HepG2 (cell line): ENCODE measurements around the gene PRELP. TPM values are rescaled to one million over a fixed set of nuclear protein-coding genes. Genes with fewer than 3 reads are reported as not detected.

ENCODE experiments used
- ATAC-seq: fragments of 200-7000 bp; cut with Tn5 transposase; 3 replicates; pipeline ENCODE4 v1.9.1; 2020; ENCODE audit warnings: mild to moderate bottlenecking, moderate library complexity
- BruUV-seq: library from RNA; stranded (reverse); fragments of 400-500 nt; replicated peaks from 2 replicates; lab custom pipeline; 2021; lab: Mats Ljungman, UMichigan
- CTCF ChIA-PET: fragments of 300-600 bp; formaldehyde crosslinking; extraction: SDS; loops from one replicate; lab custom pipeline; 2021; ENCODE audit warnings: low total read pairs, inconsistent platforms, low intra/inter-chr PET ratio; lab: Yijun Ruan, JAX
- POLR2A ChIA-PET: fragments of 350-600 bp; sonication (Branson Sonifier 250); formaldehyde crosslinking; loops from one replicate; lab custom pipeline; 2020; ENCODE audit warnings: antibody characterized with exemption, inconsistent platforms; lab: Yijun Ruan, JAX
- DNase-seq: peaks from one replicate; pipeline ENCODE4 v3.0.0-alpha.2; 2015; ENCODE audit warnings: low spot score
- FAIRE-seq: peaks from 3 replicates; lab custom pipeline; 2011; peaks lifted over from hg19 to GRCh38; lab: Jason Lieb, UNC
- H2AFZ ChIP-seq: one replicate; pipeline ENCODE4 v1.6.1; 2011; ENCODE audit warnings: low read length, inconsistent platforms
- H3K27ac ChIP-seq: fragments of 300-600 bp; 3 replicates; pipeline ENCODE4 v1.8.0; 2011; ENCODE audit warnings: mixed run types, mild to moderate bottlenecking, mixed read lengths, low read length, inconsistent platforms; ENCODE audit not compliant: insufficient read depth; ENCODE audit errors: extremely low read length
- H3K27me3 ChIP-seq, 2 experiments: fragments of 200-600 bp in 1 of 2; 2 replicates in 1 of 2; 3 replicates in 1 of 2; pipeline versions ENCODE4 v1.6.0 to v1.8.0; 2011; ENCODE audit warnings: low read length in 2 of 2, mild to moderate bottlenecking in 2 of 2, moderate library complexity in 2 of 2, inconsistent platforms in 1 of 2; ENCODE audit not compliant: insufficient read depth in 2 of 2, control insufficient read depth in 1 of 2
- H3K36me3 ChIP-seq, 2 experiments: fragments of 200-600 bp in 1 of 2; replicated peaks in 1 of 2; 2 replicates in 1 of 2; 3 replicates in 1 of 2; pipeline versions ENCODE4 v1.5.1 to v1.8.0; 2011; ENCODE audit warnings: low read length in 2 of 2, inconsistent platforms in 1 of 2; ENCODE audit not compliant: insufficient read depth in 2 of 2, control insufficient read depth in 1 of 2
- H3K4me1 ChIP-seq: 2 replicates; pipeline ENCODE4 v1.5.1; 2012; ENCODE audit warnings: low read length, inconsistent platforms; ENCODE audit not compliant: insufficient read depth
- H3K4me2 ChIP-seq: 2 replicates; pipeline ENCODE4 v1.6.0; 2011; ENCODE audit warnings: low read depth, low read length, inconsistent platforms
- H3K4me3 ChIP-seq, 3 experiments: fragments of 200-600 bp in 1 of 3; sonication (generic), shearing (Covaris generic) in 1 of 3; replicated peaks in 1 of 3; 2 replicates each; pipeline ENCODE4 v1.5.1; 2011 to 2016; ENCODE audit warnings: low read length in 3 of 3, inconsistent platforms in 2 of 3, low read depth in 2 of 3, mild to moderate bottlenecking in 2 of 3, control low read depth in 1 of 3, mixed read lengths in 1 of 3; ENCODE audit not compliant: insufficient read depth in 1 of 3
- H3K79me2 ChIP-seq: one replicate; pipeline ENCODE4 v1.6.1; 2011; ENCODE audit warnings: low read length, inconsistent platforms; ENCODE audit not compliant: insufficient read depth
- H3K9ac ChIP-seq: 2 replicates; pipeline ENCODE4 v1.6.0; 2011; ENCODE audit warnings: mild to moderate bottlenecking, low read depth, low read length, inconsistent platforms; ENCODE audit not compliant: insufficient read depth
- H3K9me3 ChIP-seq: 2 replicates; pipeline ENCODE4 v1.5.1; 2012; ENCODE audit warnings: mild to moderate bottlenecking, low read length
- H4K20me1 ChIP-seq: 2 replicates; pipeline ENCODE4 v1.6.0; 2011; ENCODE audit warnings: inconsistent platforms, mild to moderate bottlenecking, low read length, moderate library complexity; ENCODE audit not compliant: insufficient read depth
- CBX5 ChIP-seq: sonication (generic); formaldehyde crosslinking; IDR thresholded peaks from 2 replicates; pipeline ENCODE4 v1.4.0; 2020; ENCODE audit warnings: missing genetic modification reagents, borderline replicate concordance
- CREM ChIP-seq, 2 experiments: sonication (generic) in 1 of 2; formaldehyde crosslinking in 1 of 2; IDR thresholded peaks; 2 replicates each; pipeline versions ENCODE4 v1.4.0 to v1.6.1; 2016 to 2020; ENCODE audit warnings: antibody characterized with exemption in 1 of 2, mild to moderate bottlenecking in 1 of 2, missing genetic modification reagents in 1 of 2
- HNF4G ChIP-seq, 2 experiments: sonication (generic) in 1 of 2; formaldehyde crosslinking in 1 of 2; IDR thresholded peaks; 2 replicates each; pipeline versions ENCODE4 v1.4.0 to v1.6.1; 2011 to 2020; ENCODE audit warnings: borderline replicate concordance in 2 of 2, low read depth in 2 of 2, mild to moderate bottlenecking in 2 of 2, low read length in 1 of 2, missing genetic modification reagents in 1 of 2, moderate library complexity in 1 of 2
- HOXD1 ChIP-seq: sonication (generic); formaldehyde crosslinking; IDR thresholded peaks from 2 replicates; pipeline ENCODE4 v1.5.0; 2020; ENCODE audit warnings: missing genetic modification reagents
- MXD1 ChIP-seq: sonication (generic); formaldehyde crosslinking; IDR thresholded peaks from 2 replicates; pipeline ENCODE4 v1.4.0; 2020; ENCODE audit warnings: mild to moderate bottlenecking, missing genetic modification reagents
- MYPOP ChIP-seq: sonication (generic); formaldehyde crosslinking; IDR thresholded peaks from 2 replicates; pipeline ENCODE4 v1.8.1; 2023; ENCODE audit warnings: mild to moderate bottlenecking, moderate library complexity, missing genetic modification reagents
- RFXAP ChIP-seq: sonication (generic); formaldehyde crosslinking; IDR thresholded peaks from 2 replicates; pipeline ENCODE4 v1.4.0; 2020; ENCODE audit warnings: missing genetic modification reagents, borderline replicate concordance
- SP140L ChIP-seq: sonication (generic); formaldehyde crosslinking; IDR thresholded peaks from 2 replicates; pipeline ENCODE4 v1.4.0; 2020; ENCODE audit warnings: missing genetic modification reagents, borderline replicate concordance
- TIGD3 ChIP-seq: sonication (generic); formaldehyde crosslinking; IDR thresholded peaks from 2 replicates; pipeline ENCODE4 v1.5.1; 2020; ENCODE audit warnings: mild to moderate bottlenecking, missing genetic modification reagents, borderline replicate concordance
- ZNF432 ChIP-seq: sonication (generic); formaldehyde crosslinking; IDR thresholded peaks from 2 replicates; pipeline ENCODE4 v1.5.0; 2020; ENCODE audit warnings: missing genetic modification reagents, mild to moderate bottlenecking, borderline replicate concordance
- WGBS: methylation state at CpG from one replicate; pipeline ENCODE4 v1.1.6; 2017; ENCODE audit warnings: low lambda C conversion rate; 5-methylcytosine and 5-hydroxymethylcytosine counted together
- in situ Hi-C: cut with HindIII; loops from 2 replicates; pipeline ENCODE4 v1.10.0; 2017; ENCODE audit warnings: low pct_unique_long_range_greater_than_20kb; ENCODE audit not compliant: extremely low pct_ligation_motif_present
- intact Hi-C: fragments of 100-400 bp; cut with micrococcal nuclease; formaldehyde crosslinking; loops from one replicate; pipeline ENCODE4 v1.10.0; 2022; ENCODE audit not compliant: unreplicated experiment
- polyA plus RNA-seq, 8 experiments: library from polyadenylated mRNA; depleted of rRNA in 3 of 8; stranded (reverse) in 7 of 8; unstranded in 1 of 8; fragments of >200 nt; fragmentation: Illumina TruSeq in 4 of 8; extraction: Trizol in 4 of 8; gene quantifications; 2 replicates each; pipeline versions ENCODE4 v1.2.1 to v1.2.3, GENCODE V29; 2011 to 2016; ENCODE audit warnings: low read depth in 4 of 8, missing spikeins in 1 of 8, mixed read lengths in 1 of 8; ENCODE audit not compliant: insufficient read depth in 1 of 8
- total RNA-seq, 5 experiments: library from RNA; depleted of rRNA; stranded (reverse); fragments of >200 nt; fragmentation: Illumina TruSeq; extraction: Trizol; gene quantifications; 2 replicates each; pipeline ENCODE4 v1.2.3, GENCODE V29; 2016; ENCODE audit warnings: low read depth in 1 of 5

Gene PRELP
- total and polyA plus RNA-seq, 2 of the 13 experiments (the other 11 are each of a cell fraction or from before 2014, with no cell fraction given), result not detected

- no TSS peak for BruUV-seq
Observed at GRCh38 chr1:203509135-203509534, 33.5 kb downstream of the PRELP start.

More at GRCh38 chr1:203509135-203509534, 33.5 kb downstream of the PRELP start:
- POLR2A ChIA-PET, result no interaction called here
- H2AFZ ChIP-seq, result no peak overlapping the region
- intact Hi-C loops, result no loop called here
- H3K36me3 ChIP-seq, result no peaks in the 10 kb centered on the region
- ATAC-seq (no peak), FAIRE-seq (no peak), DNase-seq (no peak)
- CTCF ChIA-PET, result no interaction called here
- peaks cover 0 to 18% of the 10 kb centered on the region in 2 experiments; a peak in 2 of 5 replicates for H3K27me3 ChIP-seq
- TF ChIP-seq ZNF432 (CRISPR knock-in tag), result no peak
- TF ChIP-seq HOXD1 (CRISPR knock-in tag), result no peak
- no peak for TF ChIP-seq RFXAP (CRISPR knock-in tag)
- TF ChIP-seq SP140L (CRISPR knock-in tag), result no peak
- TF ChIP-seq MYPOP (CRISPR knock-in tag), result no peak
- TF ChIP-seq CBX5 (CRISPR knock-in tag), result no peak
- TF ChIP-seq MXD1 (CRISPR knock-in tag), result no peak
- no peak for TF ChIP-seq TIGD3 (CRISPR knock-in tag)
- TF ChIP-seq HNF4G (IDR thresholded peaks at IDR 0.05; ENCODE audit: borderline replicate concordance, low read depth, low read length), result no peak
- no peak for TF ChIP-seq HNF4G (CRISPR knock-in tag; IDR thresholded peaks at IDR 0.05; ENCODE audit: borderline replicate concordance, low read depth)
- no peak for TF ChIP-seq CREM (IDR thresholded peaks at IDR 0.05)
- no peak for TF ChIP-seq CREM (CRISPR knock-in tag; IDR thresholded peaks at IDR 0.05)
- WGBS, result 16% methylated on average over 1 of the region's 1 CpG
- no peak overlapping the region for H3K4me3 ChIP-seq
- H4K20me1 ChIP-seq, result peaks cover 2% of the 10 kb centered on the region; the same call in 1 of the 2 replicates
- H3K9me3 ChIP-seq, result no peaks in the 10 kb centered on the region
- H3K4me1 ChIP-seq, result peaks cover 13% of the 10 kb centered on the region
- H3K27ac ChIP-seq, result no peak overlapping the region
- no peak overlapping the region for H3K4me2 ChIP-seq
- H3K9ac ChIP-seq, result no peak overlapping the region
- no peaks in the 10 kb centered on the region for H3K79me2 ChIP-seq
- in situ Hi-C loops, result no loop called here
